Panc1 (cell line): ENCODE measurements around the gene TIAM2. TPM values are rescaled to one million over a fixed set of nuclear protein-coding genes. Genes with fewer than 3 reads are reported as not detected.

Experiments
- ATAC-seq: fragments of 200-7000 bp; cut with Tn5 transposase; 2 replicates; pipeline ENCODE4 v1.9.1; 2020; ENCODE audit warnings: mild to moderate bottlenecking, moderate library complexity
- BruUV-seq: library from RNA; stranded (reverse); fragments of 400-500 nt; replicated peaks from 2 replicates; lab custom pipeline; 2021; lab: Mats Ljungman, UMichigan
- CTCF ChIA-PET: fragments of 300-600 bp; sonication (Branson Sonifier 250); formaldehyde crosslinking; loops from one replicate; lab custom pipeline; 2022; ENCODE audit warnings: antibody characterized with exemption; lab: Charles Lee
- POLR2A ChIA-PET: fragments of 300-600 bp; sonication (Branson Sonifier 250); formaldehyde crosslinking; loops from one replicate; lab custom pipeline; 2022; ENCODE audit warnings: antibody characterized with exemption; lab: Charles Lee
- DNase-seq: peaks from one replicate; pipeline ENCODE4 v3.0.0-alpha.2; 2010; ENCODE audit warnings: low read depth, low spot score
- H3K27ac ChIP-seq: 2 replicates; pipeline ENCODE4 v1.5.1; 2011; ENCODE audit warnings: mild to moderate bottlenecking, low read length, inconsistent platforms
- H3K27me3 ChIP-seq: fragments of 200-500 bp; sonication (Bioruptor generic); 2 replicates; pipeline ENCODE4 v1.6.0; 2014; ENCODE audit warnings: low read length, inconsistent platforms; ENCODE audit not compliant: control insufficient read depth, insufficient read depth
- H3K36me3 ChIP-seq: fragments of 200-500 bp; sonication (Bioruptor generic); 2 replicates; pipeline ENCODE4 v1.5.1; 2014; ENCODE audit warnings: inconsistent platforms, mild to moderate bottlenecking, low read length, moderate library complexity; ENCODE audit not compliant: control insufficient read depth, insufficient read depth
- H3K4me1 ChIP-seq: 2 replicates; pipeline ENCODE4 v1.5.1; 2011; ENCODE audit warnings: inconsistent platforms, mild to moderate bottlenecking, low read length, moderate library complexity; ENCODE audit not compliant: control insufficient read depth, insufficient read depth
- H3K4me3 ChIP-seq, 2 experiments: 2 replicates each; pipeline ENCODE4 v1.5.1; 2011 to 2012; ENCODE audit warnings: low read depth in 2 of 2, low read length in 2 of 2, mild to moderate bottlenecking in 2 of 2, inconsistent platforms in 1 of 2, moderate library complexity in 1 of 2
- H3K9me3 ChIP-seq: fragments of 200-500 bp; sonication (Bioruptor generic); 2 replicates; pipeline ENCODE4 v1.5.1; 2014; ENCODE audit warnings: low read depth, mild to moderate bottlenecking, inconsistent platforms, low read length, moderate library complexity; ENCODE audit not compliant: control insufficient read depth, insufficient read depth
- POLR2AphosphoS5 ChIP-seq: IDR thresholded peaks from 2 replicates; pipeline ENCODE4 v1.6.1; 2012; ENCODE audit warnings: mild to moderate bottlenecking, low read depth, low read length, moderate library complexity
- SIN3A ChIP-seq: IDR thresholded peaks from 2 replicates; pipeline ENCODE4 v1.6.1; 2012; ENCODE audit warnings: low read depth, mild to moderate bottlenecking, low read length, moderate library complexity, borderline replicate concordance; ENCODE audit not compliant: insufficient read depth
- TCF7L2 ChIP-seq: IDR thresholded peaks from 2 replicates; pipeline ENCODE4 v1.6.1; 2011; ENCODE audit warnings: mild to moderate bottlenecking, low read depth, low read length, inconsistent platforms
- in situ Hi-C: cut with HindIII; loops from 2 replicates; pipeline ENCODE4 v1.10.0; 2016; ENCODE audit warnings: low sequenced_read_pairs, low pct_unique_long_range_greater_than_20kb
- intact Hi-C: fragments of 100-400 bp; cut with micrococcal nuclease; formaldehyde crosslinking; loops from one replicate; pipeline ENCODE4 v1.10.0; 2022; ENCODE audit not compliant: unreplicated experiment
- total RNA-seq: library from RNA; stranded (reverse); gene quantifications from one replicate; pipeline ENCODE4 v1.2.1, GENCODE V29; 2021; ENCODE audit not compliant: unreplicated experiment
- TF ChIP-seq, protein P1 (sequence below): fragments of 450-650 bp; IDR thresholded peaks from 2 replicates; pipeline ENCODE4 v1.5.1; 2017; ENCODE audit warnings: mild to moderate bottlenecking
- TF ChIP-seq, protein P2 (sequence below), 2 experiments: IDR thresholded peaks; 2 replicates each; pipeline ENCODE4 v1.6.1; 2011 to 2012; ENCODE audit warnings: low read depth in 2 of 2, control low read depth in 1 of 2, low read length in 1 of 2, mild to moderate bottlenecking in 1 of 2, moderate library complexity in 1 of 2; ENCODE audit not compliant: insufficient read depth in 1 of 2

The TIAM2 gene
- total RNA-seq, 1 experiment from 2014 or later, result 14.9 TPM

DNA sequence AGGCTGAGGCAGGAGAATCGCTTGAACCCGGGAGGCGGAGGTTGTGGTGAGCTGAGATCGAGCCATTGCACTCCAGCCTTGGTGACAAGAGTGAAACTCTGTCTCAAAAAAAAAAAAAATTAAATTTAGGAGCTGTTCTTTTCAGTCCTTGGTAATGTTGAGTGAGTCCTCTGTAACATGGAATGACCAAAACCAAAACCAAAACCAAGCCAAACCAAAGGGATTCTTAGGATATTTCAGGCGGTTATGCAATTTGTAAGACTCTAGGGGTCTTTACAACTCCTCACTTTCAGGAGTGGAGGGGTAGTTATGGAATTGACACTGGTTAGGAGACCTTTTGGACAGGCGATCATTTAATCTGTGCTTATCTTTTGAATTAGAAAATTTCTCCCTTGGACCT is 15.8 kb downstream of the TIAM2 start:
- CTCF ChIA-PET, result no interaction called here
- H3K36me3 ChIP-seq, result no peaks in the 10 kb centered on the region
- intact Hi-C loops (no loop called here), in situ Hi-C loops (no loop called here)
- peak overlapping the region in 1 of 2 experiments; percentile 39; a peak in 3 of 4 replicates for H3K4me3 ChIP-seq
- no TSS peak for BruUV-seq
- H3K27me3 ChIP-seq, result no peaks in the 10 kb centered on the region
- no peaks in the 10 kb centered on the region for H3K9me3 ChIP-seq
- DNase-seq (no peak), ATAC-seq (no peak)
- POLR2A ChIA-PET, result interaction anchor here (0.6 to 0.9 kb wide), 2 partner anchors 11 to 227 kb away, joined by 3 to 10 read pairs; no protein-coding TSS in a partner anchor
- peaks cover 46% of the 10 kb centered on the region for H3K4me1 ChIP-seq
- H3K27ac ChIP-seq, result peak overlapping the region; percentile 72
- TF ChIP-seq SIN3A, result no peak
- no peak for TF ChIP-seq POLR2AphosphoS5
- TF ChIP-seq, protein P1, sequence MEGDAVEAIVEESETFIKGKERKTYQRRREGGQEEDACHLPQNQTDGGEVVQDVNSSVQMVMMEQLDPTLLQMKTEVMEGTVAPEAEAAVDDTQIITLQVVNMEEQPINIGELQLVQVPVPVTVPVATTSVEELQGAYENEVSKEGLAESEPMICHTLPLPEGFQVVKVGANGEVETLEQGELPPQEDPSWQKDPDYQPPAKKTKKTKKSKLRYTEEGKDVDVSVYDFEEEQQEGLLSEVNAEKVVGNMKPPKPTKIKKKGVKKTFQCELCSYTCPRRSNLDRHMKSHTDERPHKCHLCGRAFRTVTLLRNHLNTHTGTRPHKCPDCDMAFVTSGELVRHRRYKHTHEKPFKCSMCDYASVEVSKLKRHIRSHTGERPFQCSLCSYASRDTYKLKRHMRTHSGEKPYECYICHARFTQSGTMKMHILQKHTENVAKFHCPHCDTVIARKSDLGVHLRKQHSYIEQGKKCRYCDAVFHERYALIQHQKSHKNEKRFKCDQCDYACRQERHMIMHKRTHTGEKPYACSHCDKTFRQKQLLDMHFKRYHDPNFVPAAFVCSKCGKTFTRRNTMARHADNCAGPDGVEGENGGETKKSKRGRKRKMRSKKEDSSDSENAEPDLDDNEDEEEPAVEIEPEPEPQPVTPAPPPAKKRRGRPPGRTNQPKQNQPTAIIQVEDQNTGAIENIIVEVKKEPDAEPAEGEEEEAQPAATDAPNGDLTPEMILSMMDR, result no peak
- no peak for TF ChIP-seq TCF7L2
- TF ChIP-seq, protein P2, sequence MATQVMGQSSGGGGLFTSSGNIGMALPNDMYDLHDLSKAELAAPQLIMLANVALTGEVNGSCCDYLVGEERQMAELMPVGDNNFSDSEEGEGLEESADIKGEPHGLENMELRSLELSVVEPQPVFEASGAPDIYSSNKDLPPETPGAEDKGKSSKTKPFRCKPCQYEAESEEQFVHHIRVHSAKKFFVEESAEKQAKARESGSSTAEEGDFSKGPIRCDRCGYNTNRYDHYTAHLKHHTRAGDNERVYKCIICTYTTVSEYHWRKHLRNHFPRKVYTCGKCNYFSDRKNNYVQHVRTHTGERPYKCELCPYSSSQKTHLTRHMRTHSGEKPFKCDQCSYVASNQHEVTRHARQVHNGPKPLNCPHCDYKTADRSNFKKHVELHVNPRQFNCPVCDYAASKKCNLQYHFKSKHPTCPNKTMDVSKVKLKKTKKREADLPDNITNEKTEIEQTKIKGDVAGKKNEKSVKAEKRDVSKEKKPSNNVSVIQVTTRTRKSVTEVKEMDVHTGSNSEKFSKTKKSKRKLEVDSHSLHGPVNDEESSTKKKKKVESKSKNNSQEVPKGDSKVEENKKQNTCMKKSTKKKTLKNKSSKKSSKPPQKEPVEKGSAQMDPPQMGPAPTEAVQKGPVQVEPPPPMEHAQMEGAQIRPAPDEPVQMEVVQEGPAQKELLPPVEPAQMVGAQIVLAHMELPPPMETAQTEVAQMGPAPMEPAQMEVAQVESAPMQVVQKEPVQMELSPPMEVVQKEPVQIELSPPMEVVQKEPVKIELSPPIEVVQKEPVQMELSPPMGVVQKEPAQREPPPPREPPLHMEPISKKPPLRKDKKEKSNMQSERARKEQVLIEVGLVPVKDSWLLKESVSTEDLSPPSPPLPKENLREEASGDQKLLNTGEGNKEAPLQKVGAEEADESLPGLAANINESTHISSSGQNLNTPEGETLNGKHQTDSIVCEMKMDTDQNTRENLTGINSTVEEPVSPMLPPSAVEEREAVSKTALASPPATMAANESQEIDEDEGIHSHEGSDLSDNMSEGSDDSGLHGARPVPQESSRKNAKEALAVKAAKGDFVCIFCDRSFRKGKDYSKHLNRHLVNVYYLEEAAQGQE (IDR thresholded peaks at IDR 0.05; ENCODE audit: insufficient read depth in 1 of 2, low read depth in 2 of 2, low read length in 1 of 2), result no peak

DNA sequence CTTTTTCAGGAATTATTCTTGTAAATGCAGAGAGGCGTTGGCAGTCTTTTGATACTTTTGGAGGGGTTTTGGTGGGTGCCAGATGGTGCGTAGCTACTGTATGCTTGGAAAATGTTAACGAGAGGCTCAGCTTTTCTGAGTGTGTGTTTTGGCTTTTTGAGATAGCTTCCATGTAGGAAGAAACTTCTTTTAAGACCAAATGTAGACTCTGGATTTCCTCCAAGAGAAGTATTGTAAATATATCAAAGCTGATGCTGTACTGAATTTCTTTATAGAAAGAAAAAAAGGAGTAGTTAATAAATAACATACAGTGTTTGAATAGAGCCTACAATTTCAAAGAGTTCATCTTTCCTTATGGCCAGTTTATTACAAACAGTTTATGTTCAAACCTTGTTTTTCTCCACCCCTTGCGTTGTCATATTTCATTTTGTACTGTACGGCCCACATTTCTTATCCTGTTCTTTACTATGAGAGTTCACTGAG is 16.7 kb downstream of the TIAM2 start:
- intact Hi-C loops (no loop called here), in situ Hi-C loops (no loop called here)
- TF ChIP-seq, protein P1, result no peak
- no peak for TF ChIP-seq SIN3A
- BruUV-seq, result no TSS peak
- ChIA-PET CTCF (no interaction called here), POLR2A (interaction anchor here (0.5 kb wide), 1 partner anchor 60 kb away, joined by 7 read pairs; no protein-coding TSS in a partner anchor)
- peaks cover 50% of the 10 kb centered on the region for H3K4me1 ChIP-seq
- no peak for DNase-seq
- H3K4me3 ChIP-seq, result no peak overlapping the region; a peak in 1 of 4 replicates
- H3K9me3 ChIP-seq, result no peaks in the 10 kb centered on the region
- ATAC-seq, result no peak
- no peaks in the 10 kb centered on the region for H3K36me3 ChIP-seq
- H3K27ac ChIP-seq, result peak overlapping the region; percentile 72
- H3K27me3 ChIP-seq, result no peaks in the 10 kb centered on the region
